LNCaP clone FGC (cell line): ENCODE measurements around the gene GNAO1.
A peak's percentile ranks its signal among the peaks of the same experiment; 100 is the strongest.

Experiments used
- DNase-seq: peaks from one replicate; pipeline ENCODE4 v3.0.0-alpha.2; 2011; ENCODE audit warnings: low read depth
- H3K4me3 ChIP-seq: 2 replicates; pipeline ENCODE4 v1.5.1; 2011; ENCODE audit warnings: mild to moderate bottlenecking, low read depth, low read length, control low read depth
- CTCF ChIP-seq: IDR thresholded peaks from 2 replicates; pipeline ENCODE4 v1.5.1; 2012; ENCODE audit warnings: mild to moderate bottlenecking; ENCODE audit not compliant: control insufficient read depth, insufficient read depth; ENCODE audit errors: extremely low read depth

GNAO1 gene

GRCh38 chr16:56164636-56165035 is 26.7 kb upstream of the GNAO1 start:
- TF ChIP-seq CTCF: no peak
- no peak overlapping the region for H3K4me3 ChIP-seq
- no peak for DNase-seq

- H3K4me3 ChIP-seq: no peak overlapping the region
- DNase-seq: no peak
- no peak for TF ChIP-seq CTCF
Observed at GRCh38 chr16:56174411-56174810, 16.9 kb upstream of the GNAO1 start.

GRCh38 chr16:56181401-56181800 is 9.9 kb upstream of the GNAO1 start:
- no peak overlapping the region for H3K4me3 ChIP-seq
- no peak for TF ChIP-seq CTCF
- no peak for DNase-seq

GRCh38 chr16:56183266-56183665 is 8.0 kb upstream of the GNAO1 start:
- no peak for DNase-seq
- H3K4me3 ChIP-seq: no peak overlapping the region
- no peak for TF ChIP-seq CTCF

- no peak for TF ChIP-seq CTCF
- H3K4me3 ChIP-seq: no peak overlapping the region
- no peak for DNase-seq
Observed at GRCh38 chr16:56190048-56190676, 1.1 kb upstream of the GNAO1 start.

- no peak for DNase-seq
- peak overlapping the region; percentile 33; the same call in 1 of the 2 replicates for H3K4me3 ChIP-seq
- no peak for TF ChIP-seq CTCF
Observed at GRCh38 chr16:56190677-56191155, 573 bp upstream of the GNAO1 start.
